Memory B cell (primary cell): ENCODE data around the gene ENTPD2.

Experiments
- ATAC-seq: fragments of 150-1000 bp; cut with Tn5 transposase; 2 replicates; pipeline ENCODE4 v1.10.0; 2021; ENCODE audit warnings: low read depth, mild to moderate bottlenecking, moderate library complexity
- DNase-seq, 2 donors: peaks; one replicate each; pipeline ENCODE4 v3.0.0; 2022; ENCODE audit warnings: low spot score in 2 of 2
- H3K27ac Mint-ChIP-seq: one replicate; pipeline ENCODE4 v1.8.0; 2022; ENCODE audit warnings: mild to moderate bottlenecking, moderate library complexity, mixed read lengths
- H3K27me3 Mint-ChIP-seq: one replicate; pipeline ENCODE4 v1.8.0; 2022; ENCODE audit warnings: mixed read lengths
- H3K36me3 Mint-ChIP-seq: one replicate; pipeline ENCODE4 v1.8.0; 2022; ENCODE audit warnings: mild to moderate bottlenecking, mixed read lengths
- H3K4me1 Mint-ChIP-seq: one replicate; pipeline ENCODE4 v1.8.0; 2022; ENCODE audit warnings: mixed read lengths
- H3K4me3 Mint-ChIP-seq: one replicate; pipeline ENCODE4 v1.8.0; 2022; ENCODE audit warnings: mild to moderate bottlenecking, moderate library complexity, mixed read lengths
- H3K9me3 Mint-ChIP-seq: one replicate; pipeline ENCODE4 v1.8.0; 2022; ENCODE audit warnings: mixed read lengths

The ENTPD2 gene

GRCh38 chr9:137084526-137084925 lies 30.7 kb upstream of the ENTPD2 start:
- ATAC-seq (no peak), DNase-seq (no peak)
- Mint-ChIP-seq H3K9me3 (no peaks in the 10 kb centered on the region), H3K36me3 (peaks cover 8% of the 10 kb centered on the region), H3K27me3 (no peaks in the 10 kb centered on the region), H3K4me3 (no peak overlapping the region), H3K4me1 (peaks cover 28% of the 10 kb centered on the region), H3K27ac (no peak overlapping the region)

GRCh38 chr9:137083394-137084004 lies 29.6 kb upstream of the ENTPD2 start:
- no peak for ATAC-seq
- Mint-ChIP-seq H3K4me3 (no peak overlapping the region), H3K27me3 (no peaks in the 10 kb centered on the region), H3K4me1 (peaks cover 20% of the 10 kb centered on the region), H3K9me3 (no peaks in the 10 kb centered on the region), H3K27ac (no peak overlapping the region), H3K36me3 (peaks cover 3% of the 10 kb centered on the region)
- DNase-seq, result no peak

DNA sequence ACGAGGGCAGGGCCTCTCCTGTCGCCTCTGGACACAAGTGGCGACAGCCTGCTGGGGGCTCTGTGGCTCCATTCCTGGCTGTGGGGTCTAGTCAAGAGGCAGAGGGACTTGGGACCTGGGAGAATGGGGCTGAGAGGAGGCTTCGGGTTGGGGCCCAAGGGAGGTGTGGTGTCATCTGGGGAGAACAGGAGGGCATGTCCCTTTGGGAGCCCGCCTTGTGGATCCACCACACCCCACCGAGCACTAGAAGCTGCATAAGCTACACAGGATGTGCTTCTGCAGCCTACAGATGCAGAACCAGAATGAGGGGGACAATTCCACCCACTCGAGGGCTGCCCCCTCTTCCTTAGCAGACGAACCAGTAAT lies 29.0 kb upstream of the ENTPD2 start:
- no peaks in the 10 kb centered on the region for H3K9me3 Mint-ChIP-seq
- ATAC-seq, result no peak
- no peak overlapping the region for H3K27ac Mint-ChIP-seq
- DNase-seq, result no peak
- no peak overlapping the region for H3K4me3 Mint-ChIP-seq
- H3K27me3 Mint-ChIP-seq, result no peaks in the 10 kb centered on the region
- H3K36me3 Mint-ChIP-seq, result peaks cover 3% of the 10 kb centered on the region
- peaks cover 15% of the 10 kb centered on the region for H3K4me1 Mint-ChIP-seq

GRCh38 chr9:137082222-137082924 lies 28.5 kb upstream of the ENTPD2 start:
- Mint-ChIP-seq H3K4me1 (peaks cover 10% of the 10 kb centered on the region), H3K27ac (no peak overlapping the region), H3K9me3 (no peaks in the 10 kb centered on the region), H3K4me3 (no peak overlapping the region), H3K27me3 (no peaks in the 10 kb centered on the region), H3K36me3 (peaks cover 3% of the 10 kb centered on the region)
- ATAC-seq (no peak), DNase-seq (no peak)

GRCh38 chr9:137080260-137081122 lies 26.6 kb upstream of the ENTPD2 start:
- H3K27ac Mint-ChIP-seq, result no peak overlapping the region
- peaks cover 6% of the 10 kb centered on the region for H3K4me1 Mint-ChIP-seq
- no peaks in the 10 kb centered on the region for H3K9me3 Mint-ChIP-seq
- no peaks in the 10 kb centered on the region for H3K27me3 Mint-ChIP-seq
- DNase-seq (no peak), ATAC-seq (no peak)
- peak overlapping the region; percentile 58 for H3K4me3 Mint-ChIP-seq
- H3K36me3 Mint-ChIP-seq, result peaks cover 3% of the 10 kb centered on the region

- H3K27me3 Mint-ChIP-seq, result no peaks in the 10 kb centered on the region
- H3K4me1 Mint-ChIP-seq, result peaks cover 11% of the 10 kb centered on the region
- ATAC-seq (no peak), DNase-seq (no peak)
- H3K9me3 Mint-ChIP-seq, result no peaks in the 10 kb centered on the region
- H3K4me3 Mint-ChIP-seq, result no peak overlapping the region
- H3K27ac Mint-ChIP-seq, result no peak overlapping the region
- H3K36me3 Mint-ChIP-seq, result peaks cover 3% of the 10 kb centered on the region
Observed at GRCh38 chr9:137079401-137079787, 25.5 kb upstream of the ENTPD2 start.

GRCh38 chr9:137078701-137079400 lies 25.0 kb upstream of the ENTPD2 start:
- H3K4me3 Mint-ChIP-seq, result peak overlapping the region; percentile 80

DNA sequence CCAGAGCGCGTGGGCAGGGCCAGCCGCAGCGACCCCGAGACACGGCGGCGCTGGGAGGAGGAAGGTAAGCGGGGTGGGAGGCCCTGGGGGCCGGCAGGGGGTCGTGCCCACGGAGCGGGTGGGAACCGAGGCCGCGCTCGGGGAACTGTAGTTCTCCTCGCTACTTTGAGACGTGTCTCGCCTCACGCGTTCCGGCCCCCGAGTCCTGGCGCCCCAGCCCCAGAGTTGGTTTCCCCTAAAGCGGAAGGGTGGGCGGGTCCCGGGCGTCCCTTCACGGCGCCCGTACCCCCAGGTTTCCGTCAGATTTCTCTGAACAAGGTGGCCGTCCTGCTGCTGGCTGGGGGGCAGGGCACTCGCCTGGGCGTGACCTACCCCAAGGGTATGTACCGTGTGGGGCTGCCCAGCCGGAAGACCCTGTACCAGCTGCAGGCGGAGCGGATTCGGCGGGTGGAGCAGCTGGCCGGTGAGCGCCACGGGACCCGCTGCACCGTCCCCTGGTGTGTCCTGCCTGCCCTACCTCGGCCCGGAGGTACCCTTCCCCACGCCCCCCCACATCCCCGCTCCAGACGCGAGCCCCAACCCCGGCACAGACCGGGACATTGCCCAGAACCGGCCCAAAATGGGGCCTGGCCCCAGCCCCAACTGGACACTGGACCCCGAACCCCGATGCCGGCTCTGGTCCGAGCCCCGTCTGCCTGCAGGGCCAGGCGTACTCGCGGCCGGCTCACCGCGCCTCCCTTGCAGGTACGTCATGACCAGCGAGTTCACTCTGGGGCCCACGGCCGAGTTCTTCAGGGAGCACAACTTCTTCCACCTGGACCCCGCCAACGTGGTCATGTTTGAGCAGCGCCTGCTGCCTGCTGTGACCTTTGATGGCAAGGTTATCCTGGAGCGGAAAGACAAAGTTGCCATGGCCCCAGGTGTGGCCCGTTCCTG lies 24.2 kb upstream of the ENTPD2 start:
- Mint-ChIP-seq H3K4me1 (peaks cover 8% of the 10 kb centered on the region), H3K27ac (no peak overlapping the region), H3K4me3 (peak overlapping the region; percentile 80), H3K9me3 (no peaks in the 10 kb centered on the region), H3K27me3 (no peaks in the 10 kb centered on the region), H3K36me3 (peaks cover 3% of the 10 kb centered on the region)
- DNase-seq (no peak), ATAC-seq (peak; percentile 44)

More at GRCh38 chr9:137078701-137079400, 25.0 kb upstream of the ENTPD2 start:
- H3K27ac Mint-ChIP-seq, result no peak overlapping the region
- no peak for DNase-seq
- H3K27me3 Mint-ChIP-seq, result no peaks in the 10 kb centered on the region
- H3K4me1 Mint-ChIP-seq, result peaks cover 11% of the 10 kb centered on the region
- no peaks in the 10 kb centered on the region for H3K9me3 Mint-ChIP-seq
- ATAC-seq, result no peak
- H3K36me3 Mint-ChIP-seq, result peaks cover 3% of the 10 kb centered on the region

DNA sequence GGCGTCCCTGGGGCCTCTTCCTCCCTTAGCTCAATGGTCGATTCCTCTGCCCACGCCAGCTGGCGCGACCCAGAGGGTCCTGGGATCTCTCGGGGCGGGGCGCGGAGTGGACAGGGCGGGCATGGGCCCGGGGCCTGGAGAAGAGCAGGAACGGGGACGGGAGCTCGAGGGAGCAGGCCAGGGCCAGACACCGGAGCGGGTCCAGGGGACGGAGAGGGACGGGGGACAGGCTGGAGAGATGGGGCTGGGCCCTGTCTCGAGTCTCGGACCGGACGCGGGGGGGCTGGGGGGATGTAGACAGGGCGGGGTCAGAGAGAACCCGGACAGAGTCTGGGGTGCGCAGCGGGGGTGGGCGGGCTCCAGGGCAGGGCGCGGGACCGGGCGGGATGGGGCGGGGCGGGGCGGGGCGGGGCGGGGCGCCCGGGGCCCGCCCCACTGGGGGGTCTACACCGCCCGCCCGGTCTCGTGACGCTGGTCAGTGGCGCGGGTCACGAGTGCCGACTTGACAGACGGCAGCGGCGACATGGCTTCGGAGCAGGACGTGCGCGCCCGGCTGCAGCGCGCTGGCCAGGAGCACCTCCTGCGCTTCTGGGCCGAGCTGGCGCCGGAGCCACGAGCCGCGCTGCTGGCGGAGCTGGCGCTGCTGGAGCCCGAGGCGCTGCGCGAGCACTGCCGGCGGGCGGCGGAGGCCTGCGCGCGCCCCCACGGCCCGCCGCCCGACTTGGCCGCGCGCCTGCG lies 23.3 kb upstream of the ENTPD2 start, which contains the start of gene UAP1L1:
Gene UAP1L1 (plus strand): TSS at position 508 of the 738 bp plus-strand sequence. CDS start 16 bp downstream, at position 524.
- H3K27me3 Mint-ChIP-seq, result no peaks in the 10 kb centered on the region
- no peak within 1 kb of the TSS for H3K27ac Mint-ChIP-seq
- DNase-seq, result peak; percentile 52 to 64
- peaks cover 3% of the 10 kb centered on the region for H3K36me3 Mint-ChIP-seq
- ATAC-seq, result peak; percentile 70
- H3K4me1 Mint-ChIP-seq, result peaks cover 8% of the 10 kb centered on the region
- no peaks in the 10 kb centered on the region for H3K9me3 Mint-ChIP-seq
- peak within 1 kb of the TSS; percentile 81 for H3K4me3 Mint-ChIP-seq

- H3K4me1 Mint-ChIP-seq, result peaks cover 8% of the 10 kb centered on the region
- peaks cover 3% of the 10 kb centered on the region for H3K36me3 Mint-ChIP-seq
- DNase-seq (no peak), ATAC-seq (no peak)
- no peaks in the 10 kb centered on the region for H3K9me3 Mint-ChIP-seq
- H3K4me3 Mint-ChIP-seq, result peak overlapping the region; percentile 81
- no peak overlapping the region for H3K27ac Mint-ChIP-seq
- H3K27me3 Mint-ChIP-seq, result no peaks in the 10 kb centered on the region
Observed at GRCh38 chr9:137076636-137077009, 22.8 kb upstream of the ENTPD2 start.

DNA sequence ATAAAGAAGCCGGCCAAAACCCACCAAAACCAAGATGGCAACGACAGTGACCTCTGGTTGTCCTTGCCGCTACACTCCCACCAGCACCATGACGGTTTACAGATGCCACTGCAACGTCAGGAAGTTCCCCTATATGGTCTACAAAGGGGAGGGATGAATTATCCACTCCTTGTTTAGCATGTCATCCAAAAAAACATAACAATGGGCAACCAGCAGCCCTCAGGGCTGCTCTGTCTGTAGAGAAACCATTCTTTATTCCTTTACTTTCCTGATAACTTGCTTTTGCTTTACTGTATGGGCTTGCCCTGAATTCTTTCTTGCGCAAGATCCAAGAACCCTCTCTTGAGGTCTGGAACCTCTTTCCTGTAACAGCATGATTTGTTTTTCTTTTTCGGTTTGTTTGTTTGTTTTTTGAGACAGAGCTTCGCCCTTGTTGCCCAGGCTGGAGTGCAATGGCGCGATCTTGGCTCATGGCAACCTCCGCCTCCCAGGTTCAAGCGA lies 21.5 kb upstream of the ENTPD2 start:
- Mint-ChIP-seq H3K4me3 (no peak overlapping the region), H3K4me1 (peaks cover 12% of the 10 kb centered on the region), H3K36me3 (peaks cover 3% of the 10 kb centered on the region), H3K27me3 (no peaks in the 10 kb centered on the region), H3K9me3 (no peaks in the 10 kb centered on the region), H3K27ac (no peak overlapping the region)
- ATAC-seq (no peak), DNase-seq (no peak)

- no peaks in the 10 kb centered on the region for H3K27me3 Mint-ChIP-seq
- DNase-seq, result no peak
- ATAC-seq, result no peak
- no peak overlapping the region for H3K27ac Mint-ChIP-seq
- H3K36me3 Mint-ChIP-seq, result peaks cover under 1% of the 10 kb centered on the region
- no peaks in the 10 kb centered on the region for H3K9me3 Mint-ChIP-seq
- peak overlapping the region; percentile 31 for H3K4me3 Mint-ChIP-seq
- H3K4me1 Mint-ChIP-seq, result peaks cover 10% of the 10 kb centered on the region
Observed at GRCh38 chr9:137074657-137075274, 20.9 kb upstream of the ENTPD2 start.
